HFFc6 (cell line): ENCODE measurements around the gene CPNE1. TPM values are rescaled to one million over a fixed set of nuclear protein-coding genes. Genes with fewer than 3 reads are reported as not detected.

ENCODE experiments used
- DNase-seq: peaks from one replicate; pipeline ENCODE4 v3.0.0-alpha.2; 2018
- H3K27ac Mint-ChIP-seq: 2 replicates; pipeline ENCODE4 v1.8.0; 2020; ENCODE audit warnings: mild to moderate bottlenecking, mixed read lengths
- H3K27me3 Mint-ChIP-seq: 2 replicates; pipeline ENCODE4 v1.8.0; 2021; ENCODE audit warnings: mild to moderate bottlenecking, moderate library complexity, mixed read lengths; ENCODE audit not compliant: insufficient read depth
- H3K36me3 Mint-ChIP-seq: 2 replicates; pipeline ENCODE4 v1.8.0; 2021; ENCODE audit warnings: low read depth, mixed read lengths
- H3K4me1 Mint-ChIP-seq: 2 replicates; pipeline ENCODE4 v1.8.0; 2020; ENCODE audit warnings: low read depth, mixed read lengths
- H3K4me3 Mint-ChIP-seq: 2 replicates; pipeline ENCODE4 v1.8.0; 2020; ENCODE audit warnings: mild to moderate bottlenecking, moderate library complexity, mixed read lengths
- H3K9me3 Mint-ChIP-seq: 2 replicates; pipeline ENCODE4 v1.8.0; 2020; ENCODE audit warnings: mild to moderate bottlenecking, mixed read lengths
- total RNA-seq, 6 experiments: library from RNA; stranded (reverse); fragmentation: NEBNext Ultra II Directional; extraction: Animal tissue kit (Norgen Biotek cat#: 25700); gene quantifications; 2 replicates in 1 of 6; 3 replicates in 5 of 6; pipeline ENCODE4 v1.2.3, GENCODE V29; 2021
- TF ChIP-seq, protein P1 (sequence below): fragments of 200-600 bp; sonication (generic); IDR thresholded peaks from 2 replicates; pipeline ENCODE4 v1.5.0; 2021; ENCODE audit warnings: antibody characterized with exemption, mild to moderate bottlenecking

CPNE1 gene
- total RNA-seq, 6 experiments from 2014 or later = 200 to 230 (median 213) TPM

DNA sequence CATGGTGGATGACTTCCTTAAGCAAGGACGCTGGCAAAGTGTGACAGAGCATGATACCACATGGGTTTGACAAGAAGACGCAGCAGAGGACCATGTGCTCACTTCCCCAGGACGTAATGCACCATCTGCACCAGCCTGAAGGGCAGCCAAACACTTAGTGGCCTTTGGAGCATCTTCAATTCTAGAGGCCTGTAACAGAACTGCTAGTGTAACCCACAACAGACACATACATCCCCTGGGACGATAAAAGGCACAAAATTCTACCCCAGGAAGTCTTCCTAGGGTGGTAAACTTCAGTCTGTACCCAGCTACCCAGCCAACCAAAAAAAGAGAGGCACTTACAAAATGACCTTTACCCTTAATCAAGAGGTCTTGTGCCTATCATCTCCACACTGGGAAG lies 9.2 kb upstream of the CPNE1 start:
- Mint-ChIP-seq H3K4me1 (no peaks in the 10 kb centered on the region), H3K27me3 (peaks cover 1% of the 10 kb centered on the region), H3K27ac (no peak overlapping the region), H3K4me3 (no peak overlapping the region), H3K9me3 (no peaks in the 10 kb centered on the region), H3K36me3 (peaks cover 11% of the 10 kb centered on the region)
- no peak for DNase-seq
- TF ChIP-seq, protein P1, sequence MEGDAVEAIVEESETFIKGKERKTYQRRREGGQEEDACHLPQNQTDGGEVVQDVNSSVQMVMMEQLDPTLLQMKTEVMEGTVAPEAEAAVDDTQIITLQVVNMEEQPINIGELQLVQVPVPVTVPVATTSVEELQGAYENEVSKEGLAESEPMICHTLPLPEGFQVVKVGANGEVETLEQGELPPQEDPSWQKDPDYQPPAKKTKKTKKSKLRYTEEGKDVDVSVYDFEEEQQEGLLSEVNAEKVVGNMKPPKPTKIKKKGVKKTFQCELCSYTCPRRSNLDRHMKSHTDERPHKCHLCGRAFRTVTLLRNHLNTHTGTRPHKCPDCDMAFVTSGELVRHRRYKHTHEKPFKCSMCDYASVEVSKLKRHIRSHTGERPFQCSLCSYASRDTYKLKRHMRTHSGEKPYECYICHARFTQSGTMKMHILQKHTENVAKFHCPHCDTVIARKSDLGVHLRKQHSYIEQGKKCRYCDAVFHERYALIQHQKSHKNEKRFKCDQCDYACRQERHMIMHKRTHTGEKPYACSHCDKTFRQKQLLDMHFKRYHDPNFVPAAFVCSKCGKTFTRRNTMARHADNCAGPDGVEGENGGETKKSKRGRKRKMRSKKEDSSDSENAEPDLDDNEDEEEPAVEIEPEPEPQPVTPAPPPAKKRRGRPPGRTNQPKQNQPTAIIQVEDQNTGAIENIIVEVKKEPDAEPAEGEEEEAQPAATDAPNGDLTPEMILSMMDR = no peak

DNA sequence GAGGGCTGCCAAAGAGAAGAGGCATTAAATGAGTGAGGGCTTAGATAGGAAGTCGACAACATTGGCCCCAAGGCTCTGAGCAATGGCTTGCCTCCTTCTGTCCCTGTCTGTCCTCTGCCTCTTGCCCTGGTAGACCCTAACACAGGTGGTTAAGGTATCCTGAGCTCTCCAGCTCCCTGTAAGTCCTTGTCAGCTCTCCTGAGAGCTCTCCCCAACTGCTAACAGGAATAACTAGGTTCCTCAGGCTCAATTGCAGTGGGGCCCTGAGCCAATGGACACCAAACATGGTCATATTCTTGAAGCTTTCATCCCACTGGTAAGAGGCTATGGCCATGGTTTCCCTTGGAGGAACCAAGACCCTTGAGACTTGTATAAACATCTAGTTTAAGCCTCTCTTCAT lies 5.0 kb upstream of the CPNE1 start:
- peaks cover under 1% of the 10 kb centered on the region for H3K27me3 Mint-ChIP-seq
- H3K36me3 Mint-ChIP-seq = peaks cover 26% of the 10 kb centered on the region
- DNase-seq = no peak
- TF ChIP-seq, protein P1 = no peak
- H3K9me3 Mint-ChIP-seq = no peaks in the 10 kb centered on the region
- H3K27ac Mint-ChIP-seq = no peak overlapping the region
- no peak overlapping the region for H3K4me3 Mint-ChIP-seq
- peaks cover 5% of the 10 kb centered on the region for H3K4me1 Mint-ChIP-seq

DNA sequence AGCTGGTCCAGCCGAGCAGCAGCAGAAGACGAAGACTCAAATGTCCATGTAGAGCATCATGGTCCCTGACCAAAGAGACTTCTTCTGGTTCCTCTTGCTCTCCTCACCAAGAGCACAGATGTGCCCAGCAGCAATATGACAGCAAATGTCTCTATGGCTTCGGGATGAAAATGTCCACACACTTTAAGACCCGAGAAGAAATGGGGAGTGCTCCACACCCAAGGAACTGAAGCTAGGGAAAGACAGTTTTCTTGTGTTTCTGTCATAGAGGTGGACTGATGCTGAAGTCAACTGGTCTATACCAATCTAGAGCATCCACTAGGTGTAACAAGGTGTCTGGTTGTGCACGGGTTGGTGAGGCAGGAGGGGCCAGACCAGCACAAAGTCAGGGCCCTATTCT lies 4.5 kb upstream of the CPNE1 start:
- Mint-ChIP-seq H3K27ac (no peak overlapping the region), H3K4me3 (no peak overlapping the region), H3K36me3 (peaks cover 27% of the 10 kb centered on the region), H3K27me3 (peaks cover 2% of the 10 kb centered on the region), H3K9me3 (no peaks in the 10 kb centered on the region), H3K4me1 (peaks cover 6% of the 10 kb centered on the region)
- DNase-seq = no peak
- TF ChIP-seq, protein P1 = no peak

DNA sequence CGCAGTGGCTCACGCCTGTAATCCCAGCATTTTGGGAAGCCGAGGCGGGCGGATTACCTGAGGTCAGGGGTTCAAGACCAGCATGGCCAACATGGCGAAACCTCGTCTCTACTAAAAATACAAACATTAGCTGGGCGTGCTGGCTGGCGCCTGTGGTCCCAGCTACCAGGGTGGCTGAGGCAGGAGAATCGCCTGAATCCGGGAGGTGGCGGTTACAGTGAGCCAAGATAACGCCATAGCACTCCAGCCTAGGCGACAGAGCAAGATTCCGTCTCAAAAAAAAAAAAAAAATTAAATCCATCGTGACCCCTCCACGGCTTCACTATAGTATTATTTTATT lies 1.2 kb upstream of the CPNE1 start:
- Mint-ChIP-seq H3K27ac (no peak overlapping the region; the same call in 1 of the 2 replicates), H3K4me1 (peaks cover 30% of the 10 kb centered on the region), H3K27me3 (peaks cover 2% of the 10 kb centered on the region), H3K9me3 (no peaks in the 10 kb centered on the region), H3K4me3 (no peak overlapping the region), H3K36me3 (peaks cover 37% of the 10 kb centered on the region)
- TF ChIP-seq, protein P1 = no peak; the same call in 1 of the 2 replicates
- no peak for DNase-seq

DNA sequence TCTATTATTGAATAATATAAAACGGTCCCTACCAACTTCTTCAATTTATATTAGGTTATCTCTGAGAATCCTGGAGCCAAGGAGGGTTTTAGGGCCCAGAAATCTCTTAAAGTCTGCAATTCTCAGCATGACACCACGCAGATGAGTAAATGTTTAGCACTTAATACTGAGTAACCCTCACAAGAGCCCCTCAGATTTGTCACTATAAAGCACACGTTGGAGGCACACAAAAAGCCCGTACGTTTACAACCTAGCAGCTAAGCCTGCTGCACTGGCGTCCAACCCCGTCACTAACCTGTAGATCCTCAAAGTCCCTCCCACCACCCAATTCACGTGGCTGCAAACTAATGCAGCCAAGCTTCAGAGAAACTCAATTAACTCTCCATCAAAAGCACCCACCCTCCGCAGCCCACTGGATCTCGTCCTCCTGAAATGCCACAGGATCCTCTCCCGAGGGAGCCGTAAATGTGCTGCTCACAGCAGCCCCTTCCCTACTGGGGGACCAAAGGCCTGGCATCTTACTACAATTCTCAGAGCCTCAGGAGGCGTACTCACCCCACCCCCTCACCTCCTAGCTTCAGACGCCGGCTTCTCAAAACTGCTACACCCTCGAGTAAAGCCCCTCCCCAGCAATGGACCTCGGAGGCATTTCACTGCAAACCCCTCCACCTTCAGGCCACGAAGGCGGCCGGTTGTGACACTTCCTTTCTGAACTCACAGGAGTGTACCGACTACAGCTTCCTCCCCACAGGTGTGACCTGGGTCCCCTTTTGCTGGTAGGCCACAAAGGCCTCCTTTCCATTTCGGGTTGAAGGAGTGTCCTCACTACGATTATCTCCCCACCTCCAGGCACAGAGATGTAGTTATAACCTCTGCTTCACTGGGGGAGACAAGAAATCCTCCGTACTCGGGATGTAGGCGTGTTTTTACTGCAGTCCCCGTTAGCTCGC lies 909 bp downstream of the CPNE1 start:
- H3K9me3 Mint-ChIP-seq = no peaks in the 10 kb centered on the region
- peak overlapping the region; percentile 89 for H3K4me3 Mint-ChIP-seq
- H3K27ac Mint-ChIP-seq = peak overlapping the region; percentile 98
- TF ChIP-seq, protein P1 = no peak
- DNase-seq = peak; percentile 3
- H3K36me3 Mint-ChIP-seq = peaks cover 32% of the 10 kb centered on the region
- H3K4me1 Mint-ChIP-seq = peaks cover 51% of the 10 kb centered on the region
- peaks cover 2% of the 10 kb centered on the region for H3K27me3 Mint-ChIP-seq
